NCI-H446 (cell line): ENCODE results near the gene DYNAP.

Experiments used
- DNase-seq, 2 experiments: peaks; one replicate each; lab custom pipeline; 2025; lab: John Stamatoyannopoulos, UW

DYNAP gene, protein sequence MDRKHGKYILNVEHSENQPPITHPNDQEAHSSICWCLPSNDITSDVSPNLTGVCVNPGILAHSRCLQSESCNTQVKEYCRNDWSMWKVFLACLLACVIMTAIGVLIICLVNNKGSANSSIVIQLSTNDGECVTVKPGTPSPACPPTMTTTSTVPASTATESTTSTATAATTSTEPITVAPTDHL

DNA sequence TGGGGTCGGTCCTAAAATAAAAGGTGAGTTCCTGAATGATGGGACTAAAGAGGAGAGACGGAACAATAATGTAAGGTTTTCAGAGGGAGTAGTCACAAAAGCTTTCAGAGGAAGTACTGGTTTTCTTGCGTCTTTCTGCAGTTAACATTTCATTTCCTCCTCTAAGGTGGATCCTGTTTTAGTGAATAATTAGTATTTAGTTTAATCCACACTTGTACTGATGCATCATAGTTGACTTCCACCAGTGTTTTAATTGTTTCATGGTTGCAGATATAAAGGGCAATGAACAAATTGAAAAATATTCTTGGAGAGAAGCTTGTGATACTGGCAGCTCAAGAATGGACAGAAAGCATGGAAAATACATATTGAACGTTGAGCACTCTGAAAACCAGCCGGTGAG, at the start of gene DYNAP:
Gene DYNAP, plus strand, starts transcription at position 301 of the 400 bp plus-strand sequence. Its CDS starts 38 bp downstream, at position 339.
- no peak for DNase-seq

DNA sequence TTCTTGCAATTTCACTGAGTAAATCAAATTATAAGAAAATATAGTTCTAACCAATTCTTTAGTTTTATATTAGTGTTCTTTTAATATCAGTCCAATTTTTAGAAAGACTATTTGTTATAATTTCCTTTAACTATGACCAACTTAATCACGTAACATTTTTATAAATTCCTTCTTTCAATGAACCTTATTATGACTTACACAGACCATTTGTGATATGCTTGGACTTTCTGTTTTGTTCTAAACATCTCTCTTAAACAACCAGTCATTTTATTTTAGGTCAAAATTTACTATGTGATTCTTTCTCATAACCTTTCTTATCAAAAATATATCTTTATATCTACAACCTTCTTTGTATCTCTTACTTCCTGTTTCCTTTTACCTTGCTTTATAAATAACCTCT, 39.5 kb upstream of the DYNAP start:
- no peak for DNase-seq

GRCh38 chr18:54555286-54555685, 35.8 kb upstream of the DYNAP start:
- DNase-seq: no peak

GRCh38 chr18:54555996-54556395, 35.0 kb upstream of the DYNAP start:
- DNase-seq: no peak

GRCh38 chr18:54557958-54558357, 33.1 kb upstream of the DYNAP start:
- no peak for DNase-seq

GRCh38 chr18:54558609-54559585, 32.1 kb upstream of the DYNAP start:
- peak in 1 of 2 experiments; percentile 2 for DNase-seq

- no peak for DNase-seq
Observed at GRCh38 chr18:54561706-54562267, 29.3 kb upstream of the DYNAP start.

GRCh38 chr18:54580202-54580729, 10.8 kb upstream of the DYNAP start:
- DNase-seq: no peak

DNA sequence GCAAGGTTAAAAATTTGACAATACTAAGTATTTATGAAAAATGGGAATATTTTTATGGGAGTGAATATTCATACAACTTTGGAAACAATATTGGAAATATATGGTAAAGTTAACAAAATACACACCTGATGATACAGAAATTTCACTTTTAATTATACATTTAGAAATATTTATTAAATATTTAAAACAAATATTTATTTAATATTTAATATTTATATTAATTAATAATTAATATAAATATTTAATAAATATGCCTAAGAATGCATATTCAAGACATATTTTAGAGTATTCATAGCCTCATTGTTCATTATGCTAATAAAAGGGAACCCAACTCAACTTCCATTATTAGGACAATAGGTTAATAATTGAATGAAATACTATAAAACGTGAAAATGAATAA, 7.0 kb upstream of the DYNAP start:
- no peak for DNase-seq

GRCh38 chr18:54585743-54586142, 5.3 kb upstream of the DYNAP start:
- DNase-seq: no peak

- no peak for DNase-seq
Observed at GRCh38 chr18:54604211-54604610, 13.2 kb downstream of the DYNAP start.

- DNase-seq: no peak
Observed at GRCh38 chr18:54606835-54607212, 15.8 kb downstream of the DYNAP start.

GRCh38 chr18:54607213-54608027, 16.4 kb downstream of the DYNAP start:
- no peak for DNase-seq

- no peak for DNase-seq
Observed at GRCh38 chr18:54608028-54608642, 17.1 kb downstream of the DYNAP start.

DNA sequence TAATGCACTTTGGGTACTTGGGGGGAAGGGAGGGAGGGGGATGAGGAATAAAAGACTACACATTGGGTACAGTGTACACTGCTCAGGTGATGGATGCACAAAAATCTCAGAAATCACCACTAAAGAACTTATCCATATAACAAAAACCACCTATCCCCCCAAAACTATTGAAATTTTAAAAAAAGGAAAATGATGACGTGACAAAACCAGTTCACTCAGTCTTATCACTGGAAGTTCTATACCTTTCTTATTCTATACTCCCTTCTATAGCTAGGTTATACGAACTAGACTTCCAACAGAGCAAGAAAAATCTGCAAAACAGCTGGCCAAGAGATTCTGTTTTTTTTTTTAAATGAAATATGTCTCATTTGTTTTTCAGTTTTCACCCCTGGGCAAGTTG, 20.8 kb downstream of the DYNAP start:
- DNase-seq: no peak

DNA sequence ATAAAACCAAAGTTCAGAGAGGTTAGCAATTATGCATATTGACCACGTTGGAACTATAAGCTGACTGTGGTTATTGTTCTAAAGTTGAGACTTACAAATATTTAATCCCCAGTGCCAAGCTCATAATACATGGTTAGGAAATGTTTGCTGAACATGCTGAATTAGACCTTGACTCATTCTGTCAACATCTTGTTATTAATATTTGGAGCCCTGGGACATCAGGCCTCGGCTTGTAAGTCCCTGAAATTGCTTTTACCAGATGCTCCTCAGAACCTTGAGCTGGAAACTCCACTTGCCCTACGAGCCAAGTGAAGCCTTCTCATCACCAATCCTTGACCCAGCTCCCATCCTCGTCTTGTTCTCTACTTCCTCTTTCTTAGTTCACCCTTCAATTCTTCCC, 21.2 kb downstream of the DYNAP start:
- no peak for DNase-seq

DNA sequence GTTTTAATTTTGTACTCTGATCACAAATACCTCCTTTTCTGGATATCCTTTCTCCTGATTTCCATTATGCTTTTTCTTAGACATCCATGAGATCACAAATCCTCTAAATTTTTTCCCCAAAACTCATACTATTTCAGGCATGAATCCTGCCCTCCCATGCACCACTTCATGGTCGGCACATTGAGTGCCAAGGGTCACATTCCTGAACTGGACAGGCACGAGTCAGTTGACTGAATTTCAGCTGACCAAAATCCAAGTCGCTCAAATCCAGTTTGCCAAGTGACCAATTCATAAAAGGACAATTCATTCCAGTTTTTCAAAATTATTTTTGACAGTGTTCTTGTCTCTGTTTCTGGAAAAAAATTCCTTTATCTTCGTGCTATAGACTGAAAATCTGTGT, 22.1 kb downstream of the DYNAP start:
- no peak for DNase-seq

DNA sequence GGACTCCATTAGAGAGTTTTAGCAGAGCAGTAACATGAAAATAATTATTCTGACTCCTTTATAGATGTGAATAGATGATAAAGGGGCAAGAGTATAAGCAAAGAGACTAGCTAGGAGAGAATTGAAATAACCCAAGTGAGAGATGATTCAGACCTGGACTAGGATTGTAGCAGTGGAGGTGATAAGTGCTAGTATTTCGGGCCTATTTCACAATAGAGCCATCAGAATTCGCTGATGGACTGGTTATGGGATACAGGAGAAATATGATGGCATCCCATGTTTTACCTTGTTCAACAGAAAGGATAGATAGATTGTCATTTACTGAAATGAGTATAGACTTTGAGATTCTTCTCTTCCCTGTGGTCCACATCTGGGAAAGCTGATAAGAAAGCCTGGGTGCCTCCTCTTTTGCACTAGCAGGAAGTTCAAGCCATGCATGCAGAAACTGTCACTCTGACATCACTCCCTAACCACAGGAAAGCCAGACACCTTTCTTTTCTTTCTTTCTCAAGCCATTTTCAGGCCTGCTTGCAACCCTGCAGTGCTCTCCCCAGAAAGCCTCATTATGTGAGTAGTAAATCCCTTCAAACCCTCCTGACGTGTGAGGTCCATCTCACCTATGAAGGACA, 25.3 kb downstream of the DYNAP start:
- DNase-seq: no peak

DNA sequence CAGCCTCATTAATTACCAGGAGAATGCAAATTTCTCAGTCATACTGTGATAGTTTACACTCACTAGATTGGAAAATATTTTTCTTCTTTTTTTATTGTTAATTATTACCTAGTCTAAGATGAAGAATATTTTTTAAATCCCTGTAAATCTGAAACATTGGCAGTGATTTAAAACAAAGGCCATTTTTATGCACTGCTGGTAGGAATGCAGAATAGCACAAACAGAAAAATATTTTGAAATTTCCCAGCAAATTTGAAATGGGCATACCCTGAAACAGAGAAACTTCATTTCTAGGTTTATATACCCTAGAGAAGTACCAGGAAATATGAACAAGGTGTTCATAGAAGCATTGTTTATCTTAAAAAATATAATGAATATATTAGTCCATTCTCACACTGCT, 31.0 kb downstream of the DYNAP start:
- DNase-seq: no peak

DNA sequence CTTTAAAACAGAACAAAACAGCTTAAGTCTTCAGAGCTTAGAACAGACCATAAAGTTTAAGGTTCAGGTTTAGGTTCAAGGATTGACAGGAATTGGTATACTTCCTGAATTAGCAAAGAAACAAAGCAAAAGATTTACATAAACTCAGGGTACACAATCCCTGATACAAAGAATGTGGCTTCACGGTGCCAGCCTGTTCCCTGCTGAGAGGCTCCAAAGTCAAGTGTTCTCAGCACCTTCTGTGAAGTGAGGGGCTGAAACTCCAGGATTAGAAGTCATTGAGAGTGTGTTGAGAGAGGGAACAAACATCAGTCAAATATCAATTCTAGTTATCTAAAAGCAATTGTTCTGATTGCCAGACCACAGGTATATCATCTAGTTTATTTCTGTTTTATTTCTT, 35.7 kb downstream of the DYNAP start:
- DNase-seq: no peak

DNA sequence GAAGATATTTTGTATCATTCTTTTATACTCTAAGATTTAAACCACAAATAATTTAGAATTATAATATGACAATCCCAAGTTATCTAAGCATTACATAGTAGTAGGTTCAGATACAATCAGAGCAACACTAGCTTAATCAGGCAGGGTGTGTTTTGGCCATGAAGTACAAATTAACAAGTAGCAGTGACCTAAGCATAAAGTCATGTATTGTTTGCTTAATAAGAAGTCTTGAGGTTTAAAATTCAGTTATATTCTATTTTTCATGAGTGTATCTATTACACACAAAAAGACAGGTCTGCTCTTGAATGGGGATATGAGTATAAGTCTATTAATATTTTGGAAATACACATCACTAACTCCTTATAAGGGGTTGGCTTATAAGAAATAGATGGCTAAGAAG, 39.9 kb downstream of the DYNAP start:
- DNase-seq: no peak
